Epidermal melanocyte (primary cell): ENCODE measurements around the gene TAOK1.

Experiments used
- DNase-seq: peaks from one replicate; pipeline ENCODE4 v3.0.0; 2011; ENCODE audit warnings: low spot score; ENCODE audit not compliant: insufficient read length

TAOK1 gene

GRCh38 chr17:29594519-29595090 lies 204.4 kb downstream of the TAOK1 start:
- no peak for DNase-seq

DNA sequence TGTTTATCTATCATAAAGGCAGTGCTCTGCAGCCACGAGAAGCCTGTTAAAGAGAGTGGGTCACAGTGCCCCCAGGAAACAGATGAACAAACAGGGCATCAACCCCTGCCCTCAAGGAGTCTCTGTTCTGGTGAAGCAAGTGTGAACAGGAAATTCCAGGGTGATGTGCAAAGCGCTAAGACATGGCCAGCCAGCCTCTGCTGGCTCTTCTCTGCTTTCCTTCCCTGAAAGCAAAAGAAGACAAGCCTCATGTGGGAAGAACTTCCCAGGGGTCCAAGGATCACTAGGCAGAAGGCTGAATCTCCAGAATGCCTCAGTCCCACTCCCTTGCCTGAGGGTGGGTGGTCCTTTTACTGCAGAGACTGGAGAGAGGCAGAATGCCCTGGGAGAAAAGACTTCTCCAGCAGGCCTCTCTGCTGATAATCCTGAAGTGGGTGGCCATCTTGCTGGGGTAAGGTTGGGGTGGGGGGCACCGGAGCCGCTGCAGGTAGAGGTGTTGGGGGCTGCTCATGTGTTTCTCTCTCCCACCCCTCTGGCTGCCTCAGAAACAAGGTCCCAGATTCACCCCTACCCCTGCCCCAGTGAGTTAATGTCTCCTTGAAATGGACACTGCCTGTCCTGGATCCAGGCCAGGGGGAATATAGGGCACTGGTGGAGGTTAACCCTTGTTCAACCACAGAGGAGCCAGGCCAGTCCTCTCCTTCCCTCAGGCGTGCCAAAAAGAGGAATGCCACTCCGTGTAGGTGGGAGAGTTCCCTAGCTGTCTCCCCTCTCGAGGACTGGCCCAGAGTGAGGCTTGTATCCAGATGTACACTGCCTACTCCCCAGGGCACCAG lies 205.2 kb downstream of the TAOK1 start:
- no peak for DNase-seq

GRCh38 chr17:29595943-29596774 lies 206.0 kb downstream of the TAOK1 start:
- DNase-seq = no peak

- DNase-seq = no peak
Measured at GRCh38 chr17:29596811-29597210, 206.6 kb downstream of the TAOK1 start.

GRCh38 chr17:29597361-29598172 lies 207.4 kb downstream of the TAOK1 start:
- no peak for DNase-seq
